Ovary (tissue), 9 donors: Measurements from ENCODE around the gene MTCH1. TPM values are rescaled to one million over a fixed set of nuclear protein-coding genes. Genes with fewer than 3 reads are reported as not detected.

Experiments used
- DNase-seq, 5 donors: peaks; one replicate each; pipeline ENCODE4 v3.0.0-alpha.2; 2019 to 2020
- H3K27ac ChIP-seq, 2 donors: fragments of 200-600 bp; one replicate each; pipeline versions ENCODE4 v1.5.1 to v1.8.0; 2019 to 2022
- H3K27me3 ChIP-seq: fragments of 200-600 bp; one replicate; pipeline ENCODE4 v1.8.0; 2022
- H3K36me3 ChIP-seq: fragments of 200-600 bp; sonication (generic); one replicate; pipeline ENCODE4 v1.5.1; 2019
- H3K4me1 ChIP-seq: one replicate; pipeline ENCODE4 v1.8.1; 2013; ENCODE audit warnings: mild to moderate bottlenecking, moderate library complexity; ENCODE audit not compliant: insufficient read depth
- H3K4me3 ChIP-seq: fragments of 200-600 bp; sonication (generic); one replicate; pipeline ENCODE4 v1.5.1; 2017
- H3K9me3 ChIP-seq, 2 donors: fragments of 200-600 bp in 1 of 2; sonication (generic) in 1 of 2; one replicate each; pipeline versions ENCODE4 v1.5.1 to v1.8.1; 2013 to 2019; ENCODE audit warnings: mild to moderate bottlenecking in 1 of 2, moderate library complexity in 1 of 2
- EP300 ChIP-seq: sonication (generic); formaldehyde crosslinking; IDR thresholded peaks from one replicate; pipeline ENCODE4 v1.6.1; 2017; ENCODE audit warnings: antibody characterized with exemption
- POLR2A ChIP-seq: fragments of 450-650 bp; IDR thresholded peaks from one replicate; pipeline ENCODE4 v1.6.1; 2017; ENCODE audit warnings: antibody characterized with exemption, mild to moderate bottlenecking, moderate library complexity
- WGBS, 3 donors: extraction: QIAGEN DNeasy Blood & Tissue Kit in 1 of 3; methylation state at CpG; one replicate each; pipeline versions ENCODE4 v1.1.5 to v1.1.7; 2013 to 2017; 5-methylcytosine and 5-hydroxymethylcytosine counted together
- intact Hi-C, 4 donors: fragments of 100-400 bp; cut with DNase I; formaldehyde crosslinking; loops; one replicate each; pipeline versions ENCODE4 v1.11.0 to v1.15.1; 2022 to 2023
- polyA plus RNA-seq, 2 donors: library from polyadenylated mRNA; stranded (reverse); fragments of 200-250 nt in 1 of 2; fragments of 350-450 nt in 1 of 2; fragmentation: Illumina TruSeq in 1 of 2; extraction: RNeasy Lipid Tissue Mini Kit (QIAGEN cat#74804) in 1 of 2; gene quantifications; one replicate each; pipeline ENCODE4 v1.2.3, GENCODE V29; 2013 to 2014
- total RNA-seq, 7 donors: library from RNA; depleted of rRNA in 2 of 7; stranded (reverse); fragments of >200 nt in 2 of 7; fragmentation: NEBNext Ultra II Directional in 3 of 7; extraction: Animal tissue kit (Norgen Biotek cat#: 25700) in 3 of 7; gene quantifications; one replicate each; pipeline versions ENCODE4 v1.1.0 to v1.2.4, GENCODE V29; 2016 to 2023
- TF ChIP-seq, protein P1 (sequence below), 3 donors: fragments of 450-650 bp in 2 of 3; fragments of 200-600 bp in 1 of 3; IDR thresholded peaks; one replicate each; pipeline versions ENCODE4 v1.5.1 to v1.8.0; 2016 to 2022; ENCODE audit warnings: antibody characterized with exemption in 3 of 3, mild to moderate bottlenecking in 1 of 3
- donor health status: DM: no; HTN: no; CAD: no; lungs with moderate emphysema.
- donor health status: DM: no; HTN: no; CAD: no.
- donor health status: Bipolar disorder and iron deficiency.
- donor health status: DM: yes; HTN: yes; CAD: no.
- donor health status: DM: no; HTN: no; CAD: no.
- donor health status: DM: yes; HTN: yes; CAD: no.

Gene MTCH1
- total and polyA plus RNA-seq, 9 donors, result 114 to 223 (median 180) TPM

DNA sequence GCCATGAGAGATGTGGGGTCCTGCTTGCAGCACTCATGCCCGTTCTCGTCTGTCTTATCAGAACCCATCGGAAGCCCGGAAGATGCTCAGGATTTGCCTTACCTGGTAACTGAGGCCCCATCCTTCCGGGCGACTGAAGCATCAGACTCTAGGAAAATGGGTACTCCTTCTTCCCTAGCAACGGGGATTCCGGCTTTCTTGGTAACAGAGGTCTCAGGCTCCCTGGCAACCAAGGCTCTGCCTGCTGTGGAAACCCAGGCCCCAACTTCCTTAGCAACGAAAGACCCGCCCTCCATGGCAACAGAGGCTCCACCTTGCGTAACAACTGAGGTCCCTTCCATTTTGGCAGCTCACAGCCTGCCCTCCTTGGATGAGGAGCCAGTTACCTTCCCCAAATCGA is 23.1 kb downstream of the MTCH1 start:
- Histone ChIP-seq H3K4me1 (no peaks in the 10 kb centered on the region), H3K9me3 (no peaks in the 10 kb centered on the region), H3K4me3 (no peak overlapping the region), H3K27ac (no peak overlapping the region), H3K27me3 (no peaks in the 10 kb centered on the region), H3K36me3 (no peaks in the 10 kb centered on the region)
- intact Hi-C loops, result no loop called here
- DNase-seq, result peak in 2 of 5 donors; percentile 47 to 58
- WGBS, 3 donors, result 80 to 84% (median 82%) methylated on average over 12 of the region's 12 CpGs
- TF ChIP-seq EP300 (no peak), POLR2A (no peak)

DNA sequence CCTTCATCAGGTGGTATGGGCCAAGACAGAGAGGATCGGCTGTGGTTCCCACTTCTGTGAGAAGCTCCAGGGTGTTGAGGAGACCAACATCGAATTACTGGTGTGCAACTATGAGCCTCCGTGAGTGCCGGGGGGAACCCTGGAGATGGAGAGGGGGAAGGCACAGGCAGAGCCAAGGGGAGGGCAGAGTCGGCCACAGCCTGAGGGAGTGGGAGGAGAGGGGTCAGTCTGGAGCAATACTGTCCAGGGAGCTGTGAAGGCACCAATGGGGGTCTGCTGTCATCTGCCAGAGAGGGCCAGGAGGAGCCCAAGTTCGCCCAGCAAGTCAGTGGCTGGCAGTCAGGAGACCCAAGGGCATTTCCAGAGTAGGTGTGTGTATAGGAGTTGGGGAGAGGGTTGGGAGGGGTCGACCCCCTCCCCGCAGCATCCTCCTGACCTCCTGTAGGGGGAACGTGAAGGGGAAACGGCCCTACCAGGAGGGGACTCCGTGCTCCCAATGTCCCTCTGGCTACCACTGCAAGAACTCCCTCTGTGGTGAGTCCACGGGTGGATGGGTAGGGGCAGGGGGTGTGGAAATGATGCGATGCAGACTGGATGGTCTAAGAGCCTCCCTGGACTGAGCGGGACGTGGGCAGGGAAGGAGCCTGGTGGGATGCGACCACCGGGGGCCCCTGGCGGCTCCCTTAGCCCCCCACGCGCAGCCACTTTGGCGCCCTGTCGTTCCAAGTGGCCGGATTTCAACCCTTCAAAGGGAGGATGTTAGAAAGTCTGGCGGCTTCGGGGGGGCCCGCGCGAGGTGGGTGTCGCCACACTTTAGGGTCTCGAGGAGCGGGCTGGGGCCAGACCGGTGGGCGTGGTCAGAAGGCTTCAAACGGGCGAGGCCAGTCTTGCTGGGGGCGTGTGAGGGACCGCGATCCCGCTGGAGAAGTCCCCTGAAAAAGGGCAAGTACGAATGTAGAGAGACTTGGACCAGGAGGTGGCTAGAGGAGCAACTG is 24.3 kb downstream of the MTCH1 start:
- no peak for DNase-seq
- Histone ChIP-seq H3K36me3 (no peaks in the 10 kb centered on the region), H3K4me1 (no peaks in the 10 kb centered on the region), H3K27ac (no peak overlapping the region), H3K9me3 (no peaks in the 10 kb centered on the region), H3K4me3 (no peak overlapping the region), H3K27me3 (no peaks in the 10 kb centered on the region)
- no peak for TF ChIP-seq EP300
- TF ChIP-seq POLR2A, result no peak
- TF ChIP-seq, protein P1, sequence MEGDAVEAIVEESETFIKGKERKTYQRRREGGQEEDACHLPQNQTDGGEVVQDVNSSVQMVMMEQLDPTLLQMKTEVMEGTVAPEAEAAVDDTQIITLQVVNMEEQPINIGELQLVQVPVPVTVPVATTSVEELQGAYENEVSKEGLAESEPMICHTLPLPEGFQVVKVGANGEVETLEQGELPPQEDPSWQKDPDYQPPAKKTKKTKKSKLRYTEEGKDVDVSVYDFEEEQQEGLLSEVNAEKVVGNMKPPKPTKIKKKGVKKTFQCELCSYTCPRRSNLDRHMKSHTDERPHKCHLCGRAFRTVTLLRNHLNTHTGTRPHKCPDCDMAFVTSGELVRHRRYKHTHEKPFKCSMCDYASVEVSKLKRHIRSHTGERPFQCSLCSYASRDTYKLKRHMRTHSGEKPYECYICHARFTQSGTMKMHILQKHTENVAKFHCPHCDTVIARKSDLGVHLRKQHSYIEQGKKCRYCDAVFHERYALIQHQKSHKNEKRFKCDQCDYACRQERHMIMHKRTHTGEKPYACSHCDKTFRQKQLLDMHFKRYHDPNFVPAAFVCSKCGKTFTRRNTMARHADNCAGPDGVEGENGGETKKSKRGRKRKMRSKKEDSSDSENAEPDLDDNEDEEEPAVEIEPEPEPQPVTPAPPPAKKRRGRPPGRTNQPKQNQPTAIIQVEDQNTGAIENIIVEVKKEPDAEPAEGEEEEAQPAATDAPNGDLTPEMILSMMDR (IDR thresholded peaks at IDR 0.05), result no peak
- 63 to 70% (median 65%) methylated on average over 40 of the region's 40 CpGs for WGBS, 3 donors
- intact Hi-C loops, result no loop called here

DNA sequence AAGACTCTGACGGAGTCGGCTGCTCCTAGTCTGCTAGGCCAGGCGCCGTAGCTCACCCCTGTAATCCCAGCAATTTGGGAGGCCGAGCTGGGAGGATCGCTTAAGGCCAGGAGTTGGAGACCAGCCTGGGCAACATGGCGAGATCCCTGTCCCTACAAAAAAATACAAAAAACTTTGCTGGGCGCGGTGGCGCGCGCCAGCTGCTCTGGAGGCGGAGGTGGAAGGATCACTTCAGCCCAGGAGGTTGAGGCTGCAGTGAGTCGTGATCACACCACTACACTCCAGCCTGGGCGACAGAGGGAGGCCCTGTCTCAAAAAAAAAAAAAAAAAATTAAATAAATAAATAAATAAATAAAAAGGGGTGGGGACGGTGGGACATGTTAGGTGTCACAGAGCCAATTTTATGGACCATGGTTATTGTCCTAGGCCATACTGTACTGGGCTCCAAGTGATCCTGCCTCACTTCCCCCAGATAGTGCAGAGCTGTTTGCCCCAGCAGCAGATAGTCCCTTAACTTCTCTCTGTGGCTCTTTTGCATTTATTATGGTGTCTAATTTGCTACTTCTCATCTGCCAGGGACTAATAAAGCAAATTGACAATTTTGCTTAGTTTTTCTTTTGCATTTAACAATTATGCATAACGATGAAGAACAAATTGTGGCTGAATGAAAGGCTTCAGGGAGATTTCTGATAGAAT is 26.3 kb downstream of the MTCH1 start:
- H3K4me1 ChIP-seq, result no peaks in the 10 kb centered on the region
- WGBS, 3 donors, result 87 to 90% (median 89%) methylated on average over 17 of the region's 17 CpGs
- peak in 1 of 5 donors; percentile 30 for DNase-seq
- H3K27ac ChIP-seq, result no peak overlapping the region
- H3K27me3 ChIP-seq, result no peaks in the 10 kb centered on the region
- H3K4me3 ChIP-seq, result no peak overlapping the region
- intact Hi-C loops, result no loop called here
- TF ChIP-seq EP300 (no peak), POLR2A (no peak)
- TF ChIP-seq, protein P1 (IDR thresholded peaks at IDR 0.05), result no peak
- H3K9me3 ChIP-seq, result no peaks in the 10 kb centered on the region
- H3K36me3 ChIP-seq, result no peaks in the 10 kb centered on the region

DNA sequence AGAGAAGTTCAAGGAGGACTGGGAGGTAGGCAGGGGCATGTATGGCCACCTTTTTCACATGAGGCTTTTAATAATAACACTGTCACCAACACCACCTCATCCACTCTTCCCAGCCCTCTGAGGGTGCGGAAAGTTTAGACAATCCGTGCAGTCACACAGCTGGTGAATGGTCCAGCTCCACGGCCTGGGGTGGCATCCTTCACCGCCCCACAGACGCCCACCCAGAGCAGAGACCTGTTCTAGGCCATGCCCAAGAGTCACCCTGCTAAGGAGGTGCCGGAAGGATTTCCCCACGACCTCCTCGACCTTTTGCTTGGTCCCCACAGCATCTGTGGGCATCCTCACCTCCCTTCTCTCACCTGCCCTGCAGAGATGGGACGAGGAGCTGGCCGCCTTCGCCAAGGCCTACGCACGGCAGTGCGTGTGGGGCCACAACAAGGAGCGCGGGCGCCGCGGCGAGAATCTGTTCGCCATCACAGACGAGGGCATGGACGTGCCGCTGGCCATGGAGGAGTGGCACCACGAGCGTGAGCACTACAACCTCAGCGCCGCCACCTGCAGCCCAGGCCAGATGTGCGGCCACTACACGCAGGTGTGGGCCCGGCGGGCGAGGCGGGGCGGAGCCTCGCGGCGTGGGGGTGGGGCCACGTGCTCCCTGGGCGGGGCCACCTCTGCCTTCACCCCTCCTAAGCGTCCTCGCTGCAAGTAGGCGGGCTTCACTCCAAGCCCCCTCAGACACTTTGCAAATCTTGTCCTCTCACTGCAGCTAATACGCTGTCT is 27.0 kb downstream of the MTCH1 start:
- Histone ChIP-seq H3K4me1 (no peaks in the 10 kb centered on the region), H3K4me3 (no peak overlapping the region), H3K9me3 (no peaks in the 10 kb centered on the region), H3K27me3 (no peaks in the 10 kb centered on the region), H3K36me3 (no peaks in the 10 kb centered on the region), H3K27ac (no peak overlapping the region)
- intact Hi-C loops, result no loop called here
- no peak for TF ChIP-seq EP300
- TF ChIP-seq, protein P1 (IDR thresholded peaks at IDR 0.05), result no peak
- no peak for TF ChIP-seq POLR2A
- DNase-seq, result peak in 1 of 5 donors; percentile 37
- WGBS, 3 donors, result 82 to 88% (median 84%) methylated on average over 34 to 44 of the region's 44 CpGs
